Measurements from ENCODE around the gene MACIR.

Gene MACIR

DNA sequence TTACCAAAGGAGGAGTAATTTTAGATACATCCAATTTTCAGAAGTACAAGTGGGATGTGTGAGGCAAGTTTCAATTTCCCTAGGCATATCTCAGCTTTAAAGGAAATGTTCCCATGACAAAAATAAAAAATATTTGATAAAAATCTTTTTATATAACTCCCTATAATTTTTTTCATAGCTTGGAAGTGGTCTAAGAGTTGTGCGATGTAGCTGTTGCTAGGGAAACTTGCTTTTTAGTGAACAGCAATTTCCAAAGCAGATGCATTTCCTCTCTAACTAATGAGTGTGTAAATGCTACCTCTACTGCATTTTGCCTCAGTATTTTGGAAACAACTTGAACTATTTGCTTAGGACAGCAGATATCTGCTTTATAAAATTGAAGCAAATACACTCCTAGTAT is 39.6 kb downstream of the MACIR start:
- TF ChIP-seq POLR2AphosphoS5 (IDR thresholded peaks at IDR 0.05; ENCODE audit: low read depth, low read length) = no peak
- TF ChIP-seq FOXP2 (optimal IDR thresholded peaks at IDR 0.05; ENCODE audit: borderline replicate concordance, extremely low read depth, extremely low read length, insufficient read depth) = no peak
- no peak for TF ChIP-seq TAF1 (IDR thresholded peaks at IDR 0.05; ENCODE audit: borderline replicate concordance, insufficient read depth, low read length)
- TF ChIP-seq, protein P1, sequence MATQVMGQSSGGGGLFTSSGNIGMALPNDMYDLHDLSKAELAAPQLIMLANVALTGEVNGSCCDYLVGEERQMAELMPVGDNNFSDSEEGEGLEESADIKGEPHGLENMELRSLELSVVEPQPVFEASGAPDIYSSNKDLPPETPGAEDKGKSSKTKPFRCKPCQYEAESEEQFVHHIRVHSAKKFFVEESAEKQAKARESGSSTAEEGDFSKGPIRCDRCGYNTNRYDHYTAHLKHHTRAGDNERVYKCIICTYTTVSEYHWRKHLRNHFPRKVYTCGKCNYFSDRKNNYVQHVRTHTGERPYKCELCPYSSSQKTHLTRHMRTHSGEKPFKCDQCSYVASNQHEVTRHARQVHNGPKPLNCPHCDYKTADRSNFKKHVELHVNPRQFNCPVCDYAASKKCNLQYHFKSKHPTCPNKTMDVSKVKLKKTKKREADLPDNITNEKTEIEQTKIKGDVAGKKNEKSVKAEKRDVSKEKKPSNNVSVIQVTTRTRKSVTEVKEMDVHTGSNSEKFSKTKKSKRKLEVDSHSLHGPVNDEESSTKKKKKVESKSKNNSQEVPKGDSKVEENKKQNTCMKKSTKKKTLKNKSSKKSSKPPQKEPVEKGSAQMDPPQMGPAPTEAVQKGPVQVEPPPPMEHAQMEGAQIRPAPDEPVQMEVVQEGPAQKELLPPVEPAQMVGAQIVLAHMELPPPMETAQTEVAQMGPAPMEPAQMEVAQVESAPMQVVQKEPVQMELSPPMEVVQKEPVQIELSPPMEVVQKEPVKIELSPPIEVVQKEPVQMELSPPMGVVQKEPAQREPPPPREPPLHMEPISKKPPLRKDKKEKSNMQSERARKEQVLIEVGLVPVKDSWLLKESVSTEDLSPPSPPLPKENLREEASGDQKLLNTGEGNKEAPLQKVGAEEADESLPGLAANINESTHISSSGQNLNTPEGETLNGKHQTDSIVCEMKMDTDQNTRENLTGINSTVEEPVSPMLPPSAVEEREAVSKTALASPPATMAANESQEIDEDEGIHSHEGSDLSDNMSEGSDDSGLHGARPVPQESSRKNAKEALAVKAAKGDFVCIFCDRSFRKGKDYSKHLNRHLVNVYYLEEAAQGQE (IDR thresholded peaks at IDR 0.05; ENCODE audit: insufficient read depth in 1 of 2, low read depth in 2 of 2, low read length in 2 of 2) = no peak
- TF ChIP-seq SIN3A (IDR thresholded peaks at IDR 0.05; ENCODE audit: borderline replicate concordance, insufficient read depth, low read length) = no peak

DNA sequence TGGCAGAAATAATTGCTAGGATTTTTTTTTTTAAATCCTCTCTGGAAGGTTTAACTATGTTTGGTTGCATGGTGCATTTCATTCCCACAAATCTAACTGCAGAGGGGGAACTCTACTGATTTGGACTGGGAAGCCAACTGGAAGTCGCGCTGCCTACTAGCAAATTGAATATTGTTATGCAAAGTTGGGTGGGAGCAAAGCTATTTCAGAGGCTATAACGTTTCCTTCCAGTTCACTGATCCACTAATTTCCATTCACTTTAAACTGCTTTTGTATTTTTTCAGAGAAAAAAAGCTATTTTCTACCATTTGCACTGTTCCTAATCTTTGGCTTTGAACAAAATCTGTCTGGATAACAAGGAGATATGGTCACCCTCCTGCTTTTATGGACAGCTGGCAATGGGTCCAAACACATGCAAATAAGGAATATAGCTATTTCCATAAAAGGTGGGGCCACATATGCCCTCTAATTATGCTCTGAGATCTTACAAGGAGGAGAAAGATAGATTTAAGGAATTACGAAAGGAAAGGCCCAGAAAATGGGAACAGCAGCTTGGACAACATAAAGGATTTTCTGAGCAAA is 40.1 kb downstream of the MACIR start:
- no peak for TF ChIP-seq SIN3A (IDR thresholded peaks at IDR 0.05; ENCODE audit: borderline replicate concordance, insufficient read depth, low read length)
- TF ChIP-seq, protein P1 (IDR thresholded peaks at IDR 0.05; ENCODE audit: insufficient read depth in 1 of 2, low read depth in 2 of 2, low read length in 2 of 2) = no peak
- TF ChIP-seq POLR2AphosphoS5 (IDR thresholded peaks at IDR 0.05; ENCODE audit: low read depth, low read length) = no peak
- no peak for TF ChIP-seq FOXP2 (optimal IDR thresholded peaks at IDR 0.05; ENCODE audit: borderline replicate concordance, extremely low read depth, extremely low read length, insufficient read depth)
- no peak for TF ChIP-seq TAF1 (IDR thresholded peaks at IDR 0.05; ENCODE audit: borderline replicate concordance, insufficient read depth, low read length)

DNA sequence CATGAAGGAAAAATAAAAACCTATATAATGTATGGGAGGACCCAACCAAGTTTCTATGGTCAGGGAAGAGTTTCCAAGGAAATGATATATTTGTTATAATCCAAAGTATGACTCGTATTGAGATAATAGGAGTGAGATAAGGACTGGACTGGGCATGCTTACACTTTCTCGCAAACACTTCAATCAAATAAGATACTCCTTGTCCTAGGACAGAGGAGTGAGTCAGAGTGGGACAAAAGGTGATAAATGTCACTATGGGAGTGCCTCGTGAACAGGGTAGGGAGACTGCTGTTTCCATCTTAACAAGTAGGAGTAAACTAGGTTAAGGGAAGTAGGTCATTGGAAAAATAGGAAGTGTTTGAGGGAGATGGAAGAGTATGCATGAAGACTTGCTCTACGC is 47.2 kb downstream of the MACIR start:
- TF ChIP-seq, protein P1 (IDR thresholded peaks at IDR 0.05; ENCODE audit: insufficient read depth in 1 of 2, low read depth in 2 of 2, low read length in 2 of 2) = no peak
- no peak for TF ChIP-seq TAF1 (IDR thresholded peaks at IDR 0.05; ENCODE audit: borderline replicate concordance, insufficient read depth, low read length)
- no peak for TF ChIP-seq SIN3A (IDR thresholded peaks at IDR 0.05; ENCODE audit: borderline replicate concordance, insufficient read depth, low read length)
- no peak for TF ChIP-seq FOXP2 (optimal IDR thresholded peaks at IDR 0.05; ENCODE audit: borderline replicate concordance, extremely low read depth, extremely low read length, insufficient read depth)
- no peak for TF ChIP-seq POLR2AphosphoS5 (IDR thresholded peaks at IDR 0.05; ENCODE audit: low read depth, low read length)

DNA sequence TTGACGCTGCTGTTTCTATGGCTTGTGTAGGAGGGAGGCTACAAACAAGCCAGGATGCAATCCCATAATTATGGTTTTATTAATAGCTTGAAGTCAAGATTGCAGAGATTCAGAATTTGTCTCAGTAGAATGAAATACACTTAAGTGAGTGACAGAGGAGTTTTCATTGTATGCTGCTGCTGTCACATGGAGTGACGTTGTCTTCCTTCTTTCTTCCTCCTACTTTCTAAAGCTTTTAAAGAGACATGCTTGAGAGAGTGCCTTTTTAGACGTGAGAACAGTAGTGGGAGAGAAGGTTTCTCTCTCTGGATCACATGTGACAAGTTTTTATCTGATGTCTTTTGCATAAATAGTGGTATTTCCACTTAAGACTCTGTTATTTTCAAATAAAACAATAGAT is 48.9 kb downstream of the MACIR start:
- TF ChIP-seq, protein P1 (IDR thresholded peaks at IDR 0.05; ENCODE audit: insufficient read depth in 1 of 2, low read depth in 2 of 2, low read length in 2 of 2) = no peak
- TF ChIP-seq TAF1 (IDR thresholded peaks at IDR 0.05; ENCODE audit: borderline replicate concordance, insufficient read depth, low read length) (no peak), FOXP2 (optimal IDR thresholded peaks at IDR 0.05; ENCODE audit: borderline replicate concordance, extremely low read depth, extremely low read length, insufficient read depth) (no peak), POLR2AphosphoS5 (IDR thresholded peaks at IDR 0.05; ENCODE audit: low read depth, low read length) (no peak), SIN3A (IDR thresholded peaks at IDR 0.05; ENCODE audit: borderline replicate concordance, insufficient read depth, low read length) (no peak)

Measured in PFSK-1 (cell line).